ENCODE results near the gene GPR171. TPM values are rescaled to one million over a fixed set of nuclear protein-coding genes. Genes with fewer than 3 reads are reported as not detected.
"Not testable (repeated sequence)": the region's sequence is repeated elsewhere in the genome, so short reads cannot be mapped to it uniquely, and the experiment has no call there.

GPR171 gene
- total RNA-seq, 1 donor, result 10.6 TPM

DNA sequence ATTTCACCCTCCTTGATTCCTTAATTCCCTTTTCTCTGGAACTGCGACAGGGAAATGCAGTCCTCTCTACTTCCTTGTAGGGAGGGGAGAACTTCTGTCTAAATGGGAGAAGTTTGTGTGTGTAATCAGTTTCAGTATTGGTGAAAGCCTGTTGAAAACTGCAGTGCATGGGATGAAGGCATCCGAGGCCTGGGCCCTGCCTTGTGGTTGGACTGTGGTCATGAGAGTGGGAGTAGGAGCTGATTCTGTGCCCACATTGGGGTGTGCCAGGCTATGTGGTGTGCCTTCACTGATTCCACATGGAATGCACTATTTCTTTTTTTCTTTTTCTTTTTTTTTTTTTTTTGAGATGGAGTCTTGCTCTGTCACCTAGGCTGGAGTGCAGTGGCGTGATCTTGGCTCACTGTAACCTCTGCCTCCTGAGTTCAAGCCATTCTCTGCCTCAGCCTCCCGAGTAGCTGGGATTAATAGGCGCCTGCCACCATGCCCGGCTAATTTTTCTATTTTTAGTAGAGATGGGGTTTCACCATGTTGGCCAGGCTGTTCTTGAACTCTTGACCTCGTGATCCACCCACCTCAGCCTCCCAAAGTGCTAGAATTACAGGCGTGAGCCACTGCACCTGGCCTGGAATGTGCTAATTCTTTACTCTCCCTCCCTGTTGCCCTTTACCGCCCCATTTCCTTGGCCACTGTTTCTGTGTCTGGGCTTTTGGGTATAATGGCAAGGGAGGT, 32.9 kb downstream of the GPR171 start:
- not testable (repeated sequence) for H3K9me3 ChIP-seq (ENCODE audit: low read depth, low read length)
- H3K4me1 ChIP-seq (ENCODE audit: insufficient read depth, low read length), result peaks cover 50% of the 10 kb centered on the region

DNA sequence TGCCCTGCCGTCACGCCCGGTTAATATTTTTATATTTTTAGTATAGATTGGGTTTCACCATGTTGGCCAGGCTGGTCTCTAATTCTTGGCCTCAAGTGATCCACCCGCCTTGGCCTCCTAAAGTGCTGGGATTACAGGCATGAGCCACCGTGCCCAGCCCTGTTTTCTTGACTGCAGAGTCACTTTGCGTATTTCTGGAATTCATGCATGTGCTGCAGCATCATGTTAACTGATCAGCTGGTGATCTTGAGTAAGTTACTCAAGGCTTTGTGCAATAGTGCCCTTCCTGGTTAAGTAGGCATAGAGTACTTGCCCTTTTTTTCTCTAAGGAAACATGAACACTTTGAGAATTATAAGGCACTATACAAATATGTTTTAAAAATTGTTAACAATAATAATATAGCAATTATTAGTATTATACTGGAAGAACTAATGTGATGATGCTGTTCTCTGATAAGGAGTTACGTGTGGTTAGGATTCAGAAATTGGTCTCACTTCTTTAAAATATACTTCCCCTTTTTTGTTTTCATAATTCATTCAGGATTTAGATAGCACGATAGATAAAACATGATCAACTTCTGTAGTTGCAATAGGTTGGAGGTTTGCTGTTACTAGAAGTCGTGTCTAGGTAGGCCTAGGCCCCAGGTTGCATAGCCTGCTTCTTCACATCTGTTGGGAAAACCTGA, 33.6 kb downstream of the GPR171 start:
- no peak overlapping the region for H3K4me3 ChIP-seq (ENCODE audit: low read length)
- H3K27me3 ChIP-seq (ENCODE audit: insufficient read depth, low read length), result no peaks in the 10 kb centered on the region
- H3K4me1 ChIP-seq (ENCODE audit: insufficient read depth, low read length), result peaks cover 46% of the 10 kb centered on the region
- H3K9me3 ChIP-seq (ENCODE audit: low read depth, low read length), result no peaks in the 10 kb centered on the region

More for the DNA sequence above, 32.9 kb downstream of the GPR171 start:
- not testable (repeated sequence) for H3K4me3 ChIP-seq (ENCODE audit: low read length); H3K27me3 ChIP-seq (ENCODE audit: insufficient read depth, low read length)

DNA sequence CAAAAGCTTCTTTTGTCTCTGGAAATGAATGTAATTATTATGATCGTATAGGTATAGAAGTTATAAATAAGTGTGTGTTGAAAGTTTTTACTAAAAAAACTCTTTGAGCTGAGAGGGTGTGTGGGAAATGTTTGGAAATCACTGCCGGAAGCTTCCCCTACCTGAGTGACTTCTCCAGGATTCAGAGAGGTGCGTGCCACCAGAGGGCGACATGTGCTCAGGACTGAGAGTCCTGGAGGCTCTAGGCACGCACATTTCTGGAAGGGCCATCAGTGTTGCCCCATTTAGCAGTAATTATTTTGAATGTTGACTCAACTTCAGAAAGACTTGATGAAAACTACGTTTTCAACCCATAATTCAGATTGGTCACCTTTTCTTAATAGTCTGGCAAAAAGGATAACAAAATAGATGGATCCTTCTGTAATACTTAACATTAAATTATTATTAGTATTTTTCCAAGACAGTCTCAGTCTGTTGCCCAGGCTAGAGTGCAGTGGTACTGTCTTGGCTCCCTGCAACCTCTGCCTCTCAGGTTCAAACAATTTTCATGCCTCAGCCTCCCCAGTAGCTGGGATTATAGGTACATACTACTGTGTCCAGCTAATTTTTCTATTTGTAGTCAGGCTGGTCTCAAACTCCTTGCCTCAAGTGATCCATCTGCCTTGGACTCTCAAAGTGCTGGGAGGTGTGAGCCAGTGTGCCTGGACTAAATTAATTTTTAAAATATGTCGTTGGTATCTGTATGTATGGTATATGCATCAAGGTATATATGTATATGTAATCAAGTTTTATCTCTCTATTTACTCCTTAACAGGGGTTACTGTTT, 34.5 kb downstream of the GPR171 start:
- Histone ChIP-seq H3K4me1 (ENCODE audit: insufficient read depth, low read length) (peaks cover 46% of the 10 kb centered on the region), H3K27me3 (ENCODE audit: insufficient read depth, low read length) (no peaks in the 10 kb centered on the region), H3K4me3 (ENCODE audit: low read length) (no peak overlapping the region), H3K9me3 (ENCODE audit: low read depth, low read length) (no peaks in the 10 kb centered on the region)

DNA sequence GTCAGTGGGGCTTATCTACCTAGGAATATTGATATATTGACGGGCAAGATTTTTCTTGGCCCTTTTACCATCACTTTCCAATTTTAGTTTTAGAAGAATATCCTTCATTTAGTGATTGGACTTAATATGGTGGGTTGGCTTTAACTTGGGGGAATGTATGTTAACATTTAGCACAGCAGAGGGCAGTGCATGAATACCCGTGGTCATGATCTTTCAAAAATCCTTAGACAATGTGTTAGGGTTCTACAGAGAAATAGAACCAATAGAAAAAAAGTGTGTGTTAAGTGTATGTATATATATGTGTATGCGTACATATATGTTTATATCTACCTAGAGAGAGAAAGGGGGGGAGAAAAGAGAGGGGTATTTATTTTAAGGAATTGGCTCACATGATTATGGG, 36.9 kb downstream of the GPR171 start:
- Histone ChIP-seq H3K4me1 (ENCODE audit: insufficient read depth, low read length) (peaks cover 31% of the 10 kb centered on the region), H3K9me3 (ENCODE audit: low read depth, low read length) (no peaks in the 10 kb centered on the region)

DNA sequence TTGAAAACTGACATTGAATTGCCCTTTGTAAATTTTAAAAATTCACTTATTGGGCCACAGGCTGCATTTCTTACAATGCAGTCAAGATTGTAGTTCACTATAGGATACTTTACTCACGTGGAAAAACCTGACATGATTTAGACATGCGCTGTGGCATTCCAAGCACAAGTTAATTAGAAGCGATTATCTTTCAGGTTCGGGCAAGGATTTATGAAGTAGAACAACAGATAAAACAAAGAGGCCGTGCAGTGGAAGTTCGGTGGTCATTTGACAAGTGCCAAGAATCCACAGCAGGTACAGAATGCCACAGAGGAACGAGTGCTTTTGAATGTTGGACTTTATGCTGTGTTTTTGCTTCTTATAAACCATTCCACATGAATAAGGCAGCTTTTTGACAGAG, 37.8 kb downstream of the GPR171 start:
- Histone ChIP-seq H3K9me3 (ENCODE audit: low read depth, low read length) (no peaks in the 10 kb centered on the region), H3K4me1 (ENCODE audit: insufficient read depth, low read length) (peaks cover 21% of the 10 kb centered on the region), H3K4me3 (ENCODE audit: low read length) (no peak overlapping the region)

More for the DNA sequence above, 36.9 kb downstream of the GPR171 start:
- H3K4me3 ChIP-seq (ENCODE audit: low read length), result no peak overlapping the region
- no peaks in the 10 kb centered on the region for H3K27me3 ChIP-seq (ENCODE audit: insufficient read depth, low read length)

DNA sequence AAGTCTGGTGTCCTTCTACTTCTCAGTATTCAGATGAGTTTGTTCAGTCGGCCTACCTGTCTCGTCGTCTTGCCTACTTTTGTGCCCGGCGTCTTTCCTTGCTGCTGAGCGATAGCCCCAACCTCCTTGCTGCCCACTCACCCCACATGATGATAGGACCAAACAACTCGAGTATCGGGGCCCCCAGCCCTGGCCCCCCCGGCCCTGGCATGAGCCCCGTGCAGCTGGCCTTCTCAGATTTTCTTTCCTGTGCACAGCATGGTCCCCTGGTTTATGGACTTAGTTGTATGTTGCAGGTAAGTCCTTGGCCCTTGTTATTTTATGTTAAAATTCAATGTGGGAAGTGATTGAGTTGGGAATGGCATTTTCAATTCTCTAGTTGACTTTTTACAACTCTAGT, 43.2 kb downstream of the GPR171 start:
- no peaks in the 10 kb centered on the region for H3K9me3 ChIP-seq (ENCODE audit: low read depth, low read length)
- H3K27me3 ChIP-seq (ENCODE audit: insufficient read depth, low read length), result no peaks in the 10 kb centered on the region
- no peak overlapping the region for H3K4me3 ChIP-seq (ENCODE audit: low read length)
- no peaks in the 10 kb centered on the region for H3K4me1 ChIP-seq (ENCODE audit: insufficient read depth, low read length)

More for the DNA sequence above, 37.8 kb downstream of the GPR171 start:
- H3K27me3 ChIP-seq (ENCODE audit: insufficient read depth, low read length), result no peaks in the 10 kb centered on the region

DNA sequence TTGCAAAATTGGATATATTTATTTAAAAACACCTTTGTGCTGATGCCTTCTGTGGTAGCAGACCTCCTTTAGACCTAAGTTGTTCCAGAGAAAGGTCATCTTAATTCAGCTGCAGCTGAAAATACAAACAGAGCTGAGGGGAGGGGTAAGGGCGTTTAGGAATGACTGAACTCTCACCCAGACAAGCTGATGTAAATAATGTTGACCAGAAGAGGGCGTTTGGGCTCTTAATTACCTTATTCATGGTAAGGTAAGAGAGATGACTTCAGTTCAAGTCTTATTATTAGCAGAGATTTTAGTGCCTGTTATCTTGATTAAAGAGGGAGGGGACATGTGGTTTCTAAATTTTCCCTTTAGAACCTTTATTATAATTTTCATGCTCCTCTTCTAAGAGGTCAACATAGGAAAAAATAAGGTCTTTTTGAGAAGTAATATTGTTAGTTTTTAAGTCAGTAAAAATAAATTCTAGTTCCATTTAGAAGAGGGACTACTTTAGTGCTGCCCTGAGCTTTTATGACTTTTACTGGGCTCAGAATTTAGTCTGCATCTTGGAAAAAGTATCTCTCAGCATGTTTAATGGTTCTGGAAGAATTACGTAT, 46.3 kb downstream of the GPR171 start:
- Histone ChIP-seq H3K27me3 (ENCODE audit: insufficient read depth, low read length) (no peaks in the 10 kb centered on the region), H3K4me3 (ENCODE audit: low read length) (no peak overlapping the region), H3K9me3 (ENCODE audit: low read depth, low read length) (no peaks in the 10 kb centered on the region), H3K4me1 (ENCODE audit: insufficient read depth, low read length) (no peaks in the 10 kb centered on the region)

DNA sequence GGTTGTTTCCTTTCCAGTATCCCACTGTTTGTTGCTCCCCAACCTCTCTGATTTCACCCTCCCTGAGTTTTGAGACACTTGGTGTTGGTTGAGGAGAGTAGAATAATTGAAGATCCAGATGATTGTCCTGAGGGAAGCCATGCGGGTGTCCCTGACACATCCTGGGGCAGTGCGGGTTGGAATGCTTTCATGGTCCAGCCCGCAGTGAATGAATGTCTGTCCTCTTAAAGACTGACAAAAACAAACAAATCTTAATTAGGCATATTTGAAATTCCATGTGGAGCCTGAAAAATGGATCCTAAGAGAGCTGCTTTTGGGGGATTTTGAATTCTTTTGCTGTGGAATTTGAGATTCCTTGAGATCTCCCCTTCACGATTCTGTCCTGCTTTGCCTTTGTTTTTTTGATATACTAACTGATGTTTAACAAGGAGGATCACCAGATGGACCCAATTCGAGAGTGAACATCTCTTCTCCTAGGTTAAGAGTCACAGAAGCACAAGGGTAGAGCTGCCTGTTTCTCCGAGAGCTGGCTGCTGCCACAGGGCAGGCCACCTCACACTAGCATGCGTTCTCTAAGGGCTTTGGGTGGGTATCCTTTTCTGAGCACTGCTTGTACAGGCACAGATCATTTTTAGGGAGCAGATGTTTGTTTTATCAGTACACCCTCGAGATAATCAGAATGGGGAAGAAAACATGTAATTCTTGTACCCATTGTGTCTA, 47.4 kb downstream of the GPR171 start:
- Histone ChIP-seq H3K9me3 (ENCODE audit: low read depth, low read length) (no peaks in the 10 kb centered on the region), H3K27me3 (ENCODE audit: insufficient read depth, low read length) (no peaks in the 10 kb centered on the region), H3K4me1 (ENCODE audit: insufficient read depth, low read length) (no peaks in the 10 kb centered on the region), H3K4me3 (ENCODE audit: low read length) (no peak overlapping the region)

DNA sequence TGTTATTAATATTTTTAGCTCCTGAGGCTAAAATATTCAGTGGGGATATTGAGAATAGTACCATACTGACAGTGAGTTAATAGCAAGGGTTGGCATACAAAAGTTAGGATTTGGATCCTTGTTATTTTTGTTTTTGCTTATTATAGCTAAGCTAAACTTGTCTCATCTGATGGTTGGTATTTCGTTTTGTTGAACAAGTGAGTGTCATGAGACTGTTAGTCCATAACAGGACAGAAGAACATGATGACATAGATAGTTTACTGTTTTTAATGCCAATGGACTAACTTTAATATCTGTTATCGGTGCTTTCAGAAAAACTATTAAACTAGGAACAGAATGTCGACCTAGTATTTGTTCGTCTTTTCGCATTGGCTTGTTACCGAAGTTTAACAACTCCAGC, 48.5 kb downstream of the GPR171 start:
- no peaks in the 10 kb centered on the region for H3K9me3 ChIP-seq (ENCODE audit: low read depth, low read length)
- H3K4me3 ChIP-seq (ENCODE audit: low read length), result no peak overlapping the region
- H3K4me1 ChIP-seq (ENCODE audit: insufficient read depth, low read length), result no peaks in the 10 kb centered on the region
- no peaks in the 10 kb centered on the region for H3K27me3 ChIP-seq (ENCODE audit: insufficient read depth, low read length)

DNA sequence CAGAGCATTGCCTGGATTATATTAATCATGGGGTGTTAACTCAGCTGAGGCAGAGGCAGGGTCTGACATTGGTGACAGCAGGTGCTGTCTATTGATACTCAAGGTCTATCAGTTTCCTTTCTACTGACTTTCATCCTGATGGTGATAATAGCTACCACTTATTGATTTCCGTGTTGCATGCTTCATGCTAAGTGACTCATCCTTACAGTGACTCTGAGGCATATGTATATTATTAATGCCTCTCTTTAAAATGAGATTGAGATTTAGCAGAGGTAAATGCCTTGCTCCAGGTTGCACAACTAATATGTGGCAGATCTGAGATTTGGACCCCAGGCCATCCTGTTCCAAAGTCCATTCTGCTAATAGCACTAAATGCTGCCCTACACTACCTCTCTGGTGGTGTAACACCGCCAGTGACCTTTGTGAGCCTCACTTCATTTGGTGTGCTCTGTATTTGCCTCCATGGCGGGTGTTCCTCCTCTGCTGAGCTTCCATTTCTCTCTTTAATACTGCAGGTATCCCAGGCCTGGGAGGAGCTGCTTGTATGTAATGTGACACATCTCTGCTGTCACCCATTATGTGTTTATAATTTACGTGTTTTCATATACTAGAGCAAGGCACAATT, 50.4 kb downstream of the GPR171 start:
- H3K4me1 ChIP-seq (ENCODE audit: insufficient read depth, low read length), result no peaks in the 10 kb centered on the region
- no peak overlapping the region for H3K4me3 ChIP-seq (ENCODE audit: low read length)
- H3K27me3 ChIP-seq (ENCODE audit: insufficient read depth, low read length), result no peaks in the 10 kb centered on the region
- no peaks in the 10 kb centered on the region for H3K9me3 ChIP-seq (ENCODE audit: low read depth, low read length)

Other genes with a start within 250 kb of the GPR171 start
- gene CLRN1, start 230.5 kb downstream of the GPR171 start, total RNA-seq, result not detected
- gene MED12L, start 117.6 kb downstream of the GPR171 start, total RNA-seq, result 4.0 TPM
- 2.3 TPM for gene P2RY14, start 75.3 kb upstream of the GPR171 start, total RNA-seq
- gene GPR87, start 113.6 kb upstream of the GPR171 start, total RNA-seq, result not detected
- 14.9 TPM for gene P2RY13, start 126.3 kb upstream of the GPR171 start, total RNA-seq
- 14.1 TPM for gene P2RY12, start 181.5 kb upstream of the GPR171 start, total RNA-seq